ENCODE data around the gene METTL5. TPM values are rescaled to one million over a fixed set of nuclear protein-coding genes. Genes with fewer than 3 reads are reported as not detected.

The METTL5 gene
- polyA plus RNA-seq, 12 donors = 54.3 to 78.8 (median 60.8) TPM; not detected in 1

DNA sequence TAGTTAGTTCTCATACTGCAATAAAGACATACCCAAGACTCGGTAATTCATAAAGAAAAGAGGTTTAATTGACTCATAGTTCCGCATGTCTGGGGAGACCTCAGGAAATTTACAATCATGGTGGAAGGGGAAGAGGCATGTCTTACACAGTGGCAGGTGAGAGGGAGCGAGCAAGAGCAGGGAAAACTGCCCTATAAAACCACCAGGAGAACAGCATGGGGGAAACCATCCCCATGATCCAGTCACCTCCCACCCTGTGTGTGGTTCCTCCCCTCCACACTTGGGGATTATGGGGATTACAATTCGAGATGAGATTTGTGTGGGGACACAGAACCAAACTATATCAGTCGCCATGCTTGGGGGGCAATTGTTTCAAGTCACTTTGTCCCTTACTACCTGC lies 27.1 kb downstream of the METTL5 start:
- DNase-seq = no peak

- DNase-seq = no peak
Observed at GRCh38 chr2:169796441-169796840, 28.3 kb downstream of the METTL5 start.

GRCh38 chr2:169795181-169795580 lies 29.5 kb downstream of the METTL5 start:
- DNase-seq = no peak

DNA sequence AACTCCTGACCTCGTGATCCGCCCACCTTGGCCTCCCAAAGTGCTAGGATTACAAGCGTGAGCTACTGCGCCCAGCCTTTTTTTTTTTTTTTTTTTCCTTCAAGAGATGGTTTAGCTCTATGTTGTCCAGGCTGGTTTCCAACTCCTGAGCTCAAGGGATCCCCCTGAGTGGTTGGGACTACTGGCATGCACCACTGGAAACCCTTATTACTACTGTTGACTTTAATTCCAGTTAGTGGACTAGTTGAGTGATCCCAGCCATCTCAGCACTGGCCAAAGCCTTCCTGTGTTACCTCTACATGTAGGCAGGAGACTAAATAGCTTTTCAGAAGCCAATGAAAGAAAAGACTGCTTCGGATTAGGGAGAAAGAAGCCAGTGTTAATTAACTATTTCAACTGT lies 34.1 kb downstream of the METTL5 start:
- no peak for DNase-seq

GRCh38 chr2:169782513-169782912 lies 42.2 kb downstream of the METTL5 start:
- no peak for DNase-seq

DNA sequence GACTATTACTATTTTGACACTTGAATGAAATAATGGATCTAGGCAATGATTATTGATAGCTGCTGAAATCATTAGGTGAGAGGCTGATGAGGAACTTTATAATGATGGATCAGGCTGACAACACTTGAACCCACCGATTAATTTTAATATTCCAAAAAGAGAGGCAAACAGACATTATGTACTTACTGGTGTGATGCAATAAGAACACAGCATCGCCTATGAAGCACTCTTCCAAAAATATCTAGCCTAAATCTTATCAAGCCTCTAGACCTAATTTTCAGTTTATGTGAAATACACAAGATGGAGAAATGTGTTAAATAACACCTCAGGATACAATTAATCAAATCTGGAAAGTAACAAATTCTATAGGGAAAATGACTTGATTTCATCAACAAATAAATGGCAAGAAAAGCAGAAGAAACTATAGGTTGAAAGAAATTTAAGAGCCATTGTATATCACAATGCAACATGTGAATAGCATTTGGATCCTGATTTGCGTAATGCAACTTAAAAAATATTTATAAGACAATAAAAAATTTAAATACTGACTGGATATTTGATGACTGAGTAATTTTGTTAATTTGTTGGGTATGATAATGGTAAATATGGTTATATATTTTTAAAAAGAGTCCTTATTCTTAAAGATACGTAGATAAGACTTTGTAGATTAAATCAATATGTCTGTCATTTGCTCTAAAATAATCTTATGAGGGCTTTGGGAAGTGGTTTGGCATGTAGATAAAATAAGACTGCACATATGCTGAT lies 43.3 kb downstream of the METTL5 start:
- DNase-seq = no peak

DNA sequence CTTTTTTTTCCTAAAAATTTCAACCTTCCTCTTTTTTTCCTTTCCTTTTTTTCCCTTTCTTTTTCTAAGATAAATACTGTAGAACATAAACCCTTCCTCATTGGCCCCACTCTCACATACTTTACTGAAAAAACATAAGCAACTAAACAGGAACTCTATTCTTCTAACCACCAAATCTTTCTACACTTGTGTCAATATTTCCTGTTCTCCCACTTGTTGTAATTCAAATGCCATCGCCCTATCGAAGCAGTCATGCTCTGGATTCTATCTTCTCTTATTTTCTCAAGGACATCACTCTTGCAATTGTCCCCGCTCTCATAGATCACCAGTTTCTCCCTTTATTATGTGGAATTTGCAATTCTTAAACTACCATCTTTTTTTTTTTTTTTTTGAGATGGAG lies 46.3 kb downstream of the METTL5 start:
- DNase-seq = no peak

DNA sequence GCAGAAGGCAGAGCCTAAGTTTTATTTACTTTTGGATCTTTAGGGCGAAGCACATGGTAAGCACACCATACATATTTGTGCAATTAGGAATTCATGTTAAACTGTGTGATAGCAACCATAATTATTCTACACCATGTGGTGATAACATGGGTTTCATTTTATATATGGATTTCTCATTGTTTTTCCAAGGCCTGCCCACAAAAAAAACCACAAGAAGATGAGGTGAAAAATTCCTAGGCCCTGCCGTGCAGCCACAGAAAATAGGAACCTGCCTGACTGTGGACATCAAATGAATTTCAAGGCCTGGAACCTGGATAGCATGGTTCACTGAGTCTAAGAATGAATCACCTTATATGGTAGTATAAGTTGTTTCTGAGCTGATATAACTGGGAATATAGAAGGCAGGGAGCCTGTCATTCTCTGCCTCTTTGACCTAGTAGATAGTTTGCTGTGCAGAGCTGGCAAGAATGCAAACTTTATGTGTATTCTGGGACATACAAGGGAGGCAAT lies 48.4 kb downstream of the METTL5 start:
- DNase-seq = no peak

DNA sequence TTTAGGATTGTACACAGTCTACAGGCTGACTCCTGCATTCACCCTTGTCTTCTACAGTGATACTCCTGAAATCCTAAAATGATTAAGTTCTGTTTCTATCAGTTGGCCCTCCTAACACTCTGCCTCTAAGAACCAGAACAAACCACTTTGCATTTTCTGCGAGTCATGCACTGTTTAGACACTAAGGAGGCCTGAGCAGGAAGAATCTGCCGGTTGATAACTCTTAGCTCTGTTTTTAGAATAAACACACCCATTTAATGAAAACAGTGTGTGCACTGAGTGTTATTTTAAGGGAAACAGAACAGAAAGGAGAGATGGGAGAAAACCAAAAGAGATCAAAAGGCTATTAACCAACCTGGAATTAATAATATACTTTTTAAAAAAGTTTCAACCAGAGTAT lies 48.9 kb downstream of the METTL5 start:
- DNase-seq = no peak

DNA sequence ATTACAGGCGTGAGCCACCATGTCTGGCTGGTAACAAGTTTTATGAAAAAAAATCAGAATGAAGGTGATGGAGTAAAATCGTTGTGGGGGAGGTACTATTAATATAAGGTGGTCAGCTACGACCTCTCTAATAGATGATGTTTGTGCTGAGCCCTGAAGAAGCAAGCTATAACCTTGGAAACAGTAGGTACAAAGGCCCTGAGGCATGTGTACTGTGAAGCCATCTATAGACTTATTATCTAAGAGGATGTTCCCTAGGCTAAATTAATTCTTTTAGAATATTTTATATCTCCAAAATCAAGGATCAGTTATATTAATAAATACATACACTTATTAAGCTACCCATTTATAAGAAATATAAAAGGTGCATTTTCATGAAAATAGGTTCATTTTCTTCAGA lies 49.4 kb downstream of the METTL5 start:
- no peak for DNase-seq

DNA sequence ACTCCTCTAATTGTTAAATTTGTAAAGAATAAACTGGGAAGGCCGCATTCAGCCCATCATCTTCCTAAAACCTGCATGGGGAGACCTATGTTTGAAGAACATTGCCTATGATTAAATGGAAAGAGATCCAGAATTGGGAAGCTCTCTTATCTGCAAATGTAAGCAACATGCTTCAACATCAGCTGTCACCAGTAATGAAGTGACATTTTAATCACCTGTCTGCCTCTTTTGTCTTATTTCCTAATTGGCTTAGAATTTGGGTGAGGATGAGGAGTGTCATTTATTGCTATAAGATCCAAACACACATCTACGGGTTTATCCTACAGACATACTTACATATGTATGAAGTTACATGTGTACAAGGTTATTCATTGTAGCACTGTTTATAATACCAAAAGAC lies 52.1 kb downstream of the METTL5 start:
- no peak for DNase-seq

- DNase-seq = no peak
Observed at GRCh38 chr2:169771612-169772011, 53.1 kb downstream of the METTL5 start.

DNA sequence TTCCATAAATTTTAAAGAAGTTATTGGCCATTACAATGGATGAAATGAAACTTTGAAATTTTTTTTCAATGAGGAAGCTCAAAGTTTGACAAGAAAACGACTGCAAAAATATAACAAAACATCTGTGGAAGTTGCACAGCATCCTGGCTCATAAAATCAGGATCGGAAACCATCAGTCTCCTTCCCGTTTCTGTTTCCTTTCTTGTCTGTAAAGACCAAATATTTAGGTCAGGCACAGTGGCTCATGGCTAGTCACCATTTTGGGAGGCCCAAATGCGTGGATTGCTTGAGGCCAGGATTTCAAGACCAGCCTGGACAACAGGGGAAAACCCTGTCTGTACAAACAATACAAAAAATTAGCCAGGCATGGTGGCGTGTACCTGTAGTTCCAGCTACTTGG lies 53.7 kb downstream of the METTL5 start:
- DNase-seq = no peak

DNA sequence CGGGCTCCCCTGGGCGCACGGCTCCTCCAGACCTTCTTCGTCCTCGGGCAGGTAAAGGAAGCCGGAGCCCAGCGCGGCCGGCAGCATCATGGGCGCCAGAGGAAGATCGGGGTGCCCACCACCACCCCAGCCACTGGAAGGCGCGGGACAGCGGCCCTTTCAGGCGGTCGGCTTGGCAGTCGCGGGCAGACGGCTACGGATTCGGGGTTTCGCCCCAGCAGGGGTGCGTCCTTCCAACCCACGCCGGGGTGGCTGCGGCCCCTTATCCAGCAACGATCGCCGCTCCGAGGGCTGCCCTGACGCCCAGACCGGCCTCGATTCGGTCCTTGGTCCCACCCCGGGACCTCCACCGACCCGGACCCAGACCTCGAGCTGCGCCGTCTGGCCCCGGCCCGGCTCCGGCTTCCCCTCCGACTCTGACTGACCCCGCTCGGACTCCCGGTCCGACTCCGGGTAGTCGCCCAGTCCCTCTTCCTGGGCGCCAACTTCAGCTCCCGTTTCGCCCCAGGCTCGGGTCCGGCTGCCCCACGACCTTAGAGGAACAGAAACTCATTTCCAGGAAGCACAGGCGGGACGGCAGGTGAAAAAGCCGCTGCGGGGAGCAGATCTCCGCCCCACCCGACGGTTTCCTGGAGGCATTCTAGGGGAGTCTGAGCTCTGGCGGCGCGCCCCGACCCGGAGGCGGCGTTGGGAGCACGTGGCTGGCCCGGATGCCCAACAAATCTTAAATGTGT lies 56.3 kb downstream of the METTL5 start:
- DNase-seq = no peak

DNA sequence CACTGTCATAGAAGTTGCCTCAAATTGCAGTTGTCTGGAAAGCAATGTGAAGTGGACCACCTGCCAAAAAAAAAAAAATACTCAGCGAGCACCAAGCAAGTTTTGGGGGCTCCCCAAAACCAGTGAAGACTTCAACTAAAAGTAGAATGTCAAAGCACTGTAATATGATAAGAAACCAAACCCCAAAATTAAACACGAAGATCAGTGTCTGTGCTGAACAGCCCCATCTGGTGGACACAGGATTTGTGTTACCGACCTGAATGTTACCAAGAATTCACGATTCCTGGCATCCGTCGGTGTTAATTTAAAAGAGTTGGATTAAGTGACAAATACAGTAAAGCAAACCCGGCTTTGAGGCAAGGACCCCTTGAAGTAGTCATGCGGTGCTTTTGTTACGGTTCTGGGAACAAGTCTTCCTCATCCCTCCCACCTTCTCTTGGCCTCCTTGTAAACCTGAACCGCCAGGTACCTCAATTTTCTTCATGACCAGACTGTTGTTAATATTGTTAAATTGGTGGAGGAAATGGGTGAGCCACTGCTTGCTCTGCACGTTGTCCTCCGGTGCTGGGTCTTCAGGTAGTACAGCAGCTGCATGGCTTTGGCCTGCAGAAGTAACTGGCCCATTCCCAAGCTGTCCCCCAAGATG lies 57.3 kb downstream of the METTL5 start:
- peak; percentile 66 for DNase-seq

DNA sequence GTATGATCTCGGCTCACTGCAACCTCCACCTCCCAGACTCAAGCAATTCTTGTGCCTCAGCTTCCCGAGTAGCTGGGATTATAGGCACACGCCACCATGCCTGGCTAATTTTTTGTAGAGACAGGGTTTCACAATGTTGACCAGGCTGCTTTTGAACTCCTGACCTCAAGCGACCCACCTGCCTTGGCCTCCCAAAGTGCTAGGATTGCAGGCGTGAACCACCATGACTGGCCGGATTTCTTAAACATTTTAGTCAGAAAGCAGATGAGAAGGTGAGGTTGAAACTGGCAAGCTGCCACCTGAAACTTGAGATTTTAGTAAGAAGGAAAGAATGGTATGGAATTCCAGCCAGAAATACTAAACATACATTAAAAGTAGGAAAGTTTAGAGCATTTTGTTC lies 59.2 kb downstream of the METTL5 start:
- no peak for DNase-seq

DNA sequence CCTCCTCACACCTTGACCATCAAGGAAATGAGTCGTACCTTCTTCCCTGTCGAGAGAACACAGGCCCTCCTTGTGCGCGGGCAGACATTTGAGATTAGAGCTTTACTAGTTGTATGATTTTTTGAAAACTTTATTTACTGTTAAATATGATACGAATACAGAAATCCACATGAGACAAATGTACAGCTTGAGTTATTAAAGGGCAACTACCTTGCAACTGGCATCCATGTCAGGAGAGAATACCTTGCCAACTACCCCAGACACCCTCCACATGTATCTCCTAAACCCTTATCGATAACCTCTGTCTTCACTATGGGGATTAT lies 62.8 kb downstream of the METTL5 start:
- DNase-seq = no peak

Other genes starting within 250 kb of the METTL5 start
- gene PPIG, start 240.6 kb downstream of the METTL5 start, polyA plus RNA-seq (ENCODE audit: insufficient read length in 12 of 12) = 100 to 1,000 TPM in 2 of 12 donors, 10 to 100 TPM in 9, not detected in 1; 47.0 to 124 (median 55.9) TPM
- gene CFAP210, start 130.5 kb downstream of the METTL5 start, polyA plus RNA-seq (ENCODE audit: insufficient read length in 12 of 12) = 1 to 10 TPM in 1 of 12 donors, under 1 TPM in 9, not detected in 2; 0.08 to 1.8 (median 0.22) TPM
- gene PHOSPHO2, start 130.4 kb downstream of the METTL5 start, polyA plus RNA-seq (ENCODE audit: insufficient read length in 12 of 12) = 1 to 10 TPM in 10 of 12 donors, not detected in 2; 4.3 to 7.8 (median 6.1) TPM
- 10 to 100 TPM in 11 of 12 donors, not detected in 1; 18.9 to 44.4 (median 37.7) TPM for gene KLHL23, start 91.1 kb downstream of the METTL5 start, polyA plus RNA-seq (ENCODE audit: insufficient read length in 12 of 12)
- 100 to 1,000 TPM in 10 of 12 donors, 10 to 100 TPM in 1, not detected in 1; 93.4 to 217 (median 132) TPM for gene SSB, start 26.0 kb downstream of the METTL5 start, polyA plus RNA-seq (ENCODE audit: insufficient read length in 12 of 12)
- gene UBR3, start 2.5 kb upstream of the METTL5 start, polyA plus RNA-seq (ENCODE audit: insufficient read length in 12 of 12) = 10 to 100 TPM in 11 of 12 donors, not detected in 1; 23.4 to 65.9 (median 53.2) TPM